Naive thymus-derived CD8-positive, alpha-beta T cell (primary cell): ENCODE measurements around the gene ACBD4. TPM values are rescaled to one million over a fixed set of nuclear protein-coding genes. Genes with fewer than 3 reads are reported as not detected.

ENCODE experiments used
- ATAC-seq, 2 donors: fragments of 150-1000 bp; cut with Tn5 transposase in 1 of 2; sonication (Bioruptor Pico), chemical (Tn5 transposase) in 1 of 2; 1 replicate in 1 of 2; 2 replicates in 1 of 2; pipeline ENCODE4 v1.10.0; 2021; ENCODE audit warnings: mild to moderate bottlenecking in 2 of 2, moderate library complexity in 2 of 2
- POLR2A ChIA-PET: fragments of 350-600 bp; sonication (Branson Sonifier 250); formaldehyde crosslinking; loops from one replicate; lab custom pipeline; 2021; ENCODE audit warnings: antibody characterized with exemption; lab: Charles Lee
- DNase-seq, 10 donors: peaks; one replicate each; pipeline versions ENCODE4 v3.0.0 to v3.0.0-alpha.2; 2020 to 2022
- H3K27ac Mint-ChIP-seq, 10 donors: one replicate each; pipeline ENCODE4 v1.8.0; 2020 to 2022; ENCODE audit warnings: mild to moderate bottlenecking in 10 of 10, mixed read lengths in 10 of 10, moderate library complexity in 4 of 10, inconsistent platforms in 1 of 10
- H3K27me3 Mint-ChIP-seq, 5 donors: one replicate each; pipeline ENCODE4 v1.8.0; 2021 to 2022; ENCODE audit warnings: mixed read lengths in 5 of 5
- H3K36me3 Mint-ChIP-seq, 3 donors: one replicate each; pipeline ENCODE4 v1.8.0; 2020 to 2022; ENCODE audit warnings: mixed read lengths in 3 of 3, mild to moderate bottlenecking in 2 of 3, inconsistent platforms in 1 of 3
- H3K4me1 Mint-ChIP-seq, 4 donors: one replicate each; pipeline ENCODE4 v1.8.0; 2021 to 2022; ENCODE audit warnings: mixed read lengths in 4 of 4
- H3K4me3 Mint-ChIP-seq, 10 donors: one replicate each; pipeline ENCODE4 v1.8.0; 2020 to 2022; ENCODE audit warnings: mild to moderate bottlenecking in 10 of 10, mixed read lengths in 10 of 10, moderate library complexity in 6 of 10, inconsistent platforms in 1 of 10
- H3K9me3 Mint-ChIP-seq, 9 donors: one replicate each; pipeline ENCODE4 v1.8.0; 2020 to 2022; ENCODE audit warnings: mixed read lengths in 9 of 9, mild to moderate bottlenecking in 3 of 9, inconsistent platforms in 1 of 9, moderate library complexity in 1 of 9
- polyA plus RNA-seq, 3 donors: library from polyadenylated mRNA; unstranded; fragments of 300-500 nt; fragmentation: Illumina TruSeq; gene quantifications; one replicate each; pipeline ENCODE4 v1.2.3, GENCODE V29; 2021
- total RNA-seq, 8 experiments: library from RNA in 2 of 8; stranded (reverse) in 2 of 8; gene quantifications; one replicate each; pipeline ENCODE4 v1.2.3 and lab custom pipeline; 2021 to 2026

ACBD4 gene
- total and polyA plus RNA-seq, 5 experiments from 2014 or later: 10.5 to 48.5 (median 17.4) TPM

DNA sequence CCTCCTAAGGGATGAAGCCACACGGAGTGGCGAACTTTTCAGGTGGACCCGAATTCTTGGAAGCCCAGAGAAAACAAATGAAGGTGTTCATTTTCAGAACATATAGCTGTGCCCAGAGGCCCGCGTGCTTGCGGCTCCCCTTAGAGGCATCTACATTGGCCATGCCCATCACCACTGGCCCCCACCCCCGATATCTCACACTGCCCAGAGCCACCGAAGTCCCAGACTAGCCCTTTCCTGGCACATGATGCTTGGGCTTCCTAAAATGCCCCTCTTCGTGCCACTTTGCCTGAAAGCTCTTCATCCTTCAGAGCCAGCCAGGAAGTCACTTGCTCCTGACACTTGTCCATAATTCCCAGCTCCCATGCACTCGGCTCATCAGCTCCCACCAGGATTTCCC is 10.7 kb downstream of the ACBD4 start:
- ATAC-seq (no peak), DNase-seq (no peak)
- H3K36me3 Mint-ChIP-seq: peaks cover 0 to 2% (median 0%) of the 10 kb centered on the region in 3 donors
- H3K4me1 Mint-ChIP-seq: peaks cover 34 to 77% (median 58%) of the 10 kb centered on the region in 4 donors
- H3K9me3 Mint-ChIP-seq: no peaks in the 10 kb centered on the region
- POLR2A ChIA-PET: interaction anchor here (0.7 to 11.0 kb wide), 7 partner anchors 11 to 1785 kb away, joined by 3 to 195 read pairs (median 9); partner anchors contain the start of genes ACBD4, HEXIM2 and PLCD3
- H3K4me3 Mint-ChIP-seq: peak overlapping the region; percentile 55 to 99 (median 96)
- peaks cover 0 to 3% (median 0%) of the 10 kb centered on the region in 5 donors for H3K27me3 Mint-ChIP-seq
- H3K27ac Mint-ChIP-seq: peak overlapping the region; percentile 44 to 100 (median 99)

DNA sequence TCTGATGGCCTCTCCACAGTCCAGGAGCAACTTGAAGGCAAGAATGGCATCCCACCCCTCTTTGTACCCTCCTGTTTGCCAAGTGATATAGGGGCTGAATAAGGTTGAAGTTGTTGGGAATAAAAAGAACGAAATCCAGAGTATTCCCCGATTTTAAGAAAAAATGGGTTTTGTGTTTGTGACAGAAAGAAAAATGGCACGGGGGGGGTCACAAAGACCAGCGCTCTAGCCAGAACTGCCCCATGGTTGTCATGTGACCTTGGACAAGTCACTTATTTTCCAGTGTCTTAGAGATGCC is 11.1 kb downstream of the ACBD4 start:
- peaks cover 0 to 2% (median 0%) of the 10 kb centered on the region in 3 donors for H3K36me3 Mint-ChIP-seq
- no peak for ATAC-seq
- DNase-seq: no peak
- H3K9me3 Mint-ChIP-seq: no peaks in the 10 kb centered on the region
- peaks cover 35 to 78% (median 58%) of the 10 kb centered on the region in 4 donors for H3K4me1 Mint-ChIP-seq
- peaks cover 0 to 3% (median 0%) of the 10 kb centered on the region in 5 donors for H3K27me3 Mint-ChIP-seq
- peak overlapping the region; percentile 97 to 100 (median 100) for H3K27ac Mint-ChIP-seq
- POLR2A ChIA-PET: interaction anchor here (1.0 to 11.0 kb wide), 5 partner anchors 12 to 79 kb away, joined by 3 to 195 read pairs (median 36); partner anchors contain the start of genes ACBD4, HEXIM2 and PLCD3
- peak overlapping the region; percentile 93 to 99 (median 96) for H3K4me3 Mint-ChIP-seq

DNA sequence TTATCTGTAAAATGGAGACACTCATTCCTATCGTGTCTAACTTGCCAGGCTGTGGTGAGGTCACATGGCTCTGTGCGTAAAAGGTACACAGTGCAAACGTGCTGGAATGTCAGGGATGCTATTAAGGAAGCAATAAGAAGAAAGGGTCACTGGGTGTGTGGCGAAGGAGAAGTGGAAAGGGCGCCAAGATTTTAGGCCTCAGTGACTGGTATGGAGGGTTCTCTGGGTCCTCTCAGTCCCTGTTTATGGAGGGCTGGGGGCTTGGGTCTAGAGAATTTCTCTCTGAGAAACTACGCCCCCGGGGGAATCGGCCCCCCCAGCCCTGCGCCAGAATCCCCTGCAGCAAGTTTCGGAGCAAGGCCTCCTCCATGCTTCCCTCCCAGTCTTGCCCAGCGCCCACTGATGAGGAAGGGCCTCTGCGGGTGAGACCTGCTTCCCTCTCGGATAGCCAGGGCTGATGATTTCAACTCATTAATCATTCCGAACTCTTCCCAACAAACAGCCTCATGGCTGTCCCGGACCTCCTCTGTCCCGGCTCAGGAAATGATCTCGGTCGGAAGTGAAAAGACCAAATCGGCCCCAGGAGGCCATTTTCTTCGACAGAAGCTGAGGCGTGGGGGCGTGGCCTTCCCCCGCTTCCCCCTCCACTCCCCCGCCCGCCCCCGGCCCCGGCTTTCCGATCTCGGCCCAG is 11.5 kb downstream of the ACBD4 start:
- DNase-seq (peak in 4 of 10 donors; percentile 48 to 67 (median 64)), ATAC-seq (peak in 1 of 2 donors; percentile 3)
- Mint-ChIP-seq H3K27me3 (peaks cover 0 to 3% (median 0%) of the 10 kb centered on the region in 5 donors), H3K4me1 (peaks cover 37 to 82% (median 60%) of the 10 kb centered on the region in 4 donors), H3K36me3 (peaks cover 0 to 2% (median 0%) of the 10 kb centered on the region in 3 donors), H3K9me3 (no peaks in the 10 kb centered on the region), H3K27ac (peak overlapping the region; percentile 97 to 100 (median 100)), H3K4me3 (peak overlapping the region; percentile 93 to 99 (median 96))
- POLR2A ChIA-PET: interaction anchor here (0.7 to 11.0 kb wide), 12 partner anchors 7 to 86 kb away, joined by 3 to 676 read pairs (median 34); partner anchors contain the start of genes ACBD4, FMNL1, HEXIM2 and NMT1

DNA sequence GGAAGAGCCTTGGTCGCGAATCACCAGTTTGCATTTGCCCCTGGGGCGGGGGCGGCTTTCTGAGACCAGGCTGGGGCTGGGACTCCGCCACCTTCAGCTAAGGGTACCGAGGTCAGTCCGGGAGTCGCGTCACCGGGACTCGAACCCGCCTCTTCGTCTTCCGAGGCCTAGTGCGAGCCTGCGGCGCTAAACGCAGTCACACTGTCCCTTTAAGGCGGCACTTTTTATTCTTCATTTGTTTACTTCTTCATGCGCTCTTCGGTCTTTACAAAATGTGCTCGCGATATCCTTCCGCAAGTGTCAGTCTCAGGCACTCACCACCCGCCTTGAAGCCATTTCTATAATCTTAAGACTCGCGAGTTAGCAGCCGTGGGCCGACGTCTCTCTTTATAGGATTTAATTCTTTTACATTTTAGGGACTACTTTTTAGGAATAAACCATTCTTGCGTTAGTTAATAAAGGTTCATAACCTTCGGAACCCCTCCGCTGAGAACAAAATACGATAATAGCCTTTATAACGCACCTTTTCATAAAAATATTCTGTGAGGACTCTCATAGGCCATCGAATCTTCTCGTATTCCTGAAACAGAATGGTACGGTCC is 12.2 kb downstream of the ACBD4 start:
- ATAC-seq (peak; percentile 20 to 39), DNase-seq (peak in 9 of 10 donors; percentile 64 to 88 (median 78))
- peaks cover 0 to 2% (median 0%) of the 10 kb centered on the region in 3 donors for H3K36me3 Mint-ChIP-seq
- H3K27me3 Mint-ChIP-seq: peaks cover 0 to 3% (median 0%) of the 10 kb centered on the region in 5 donors
- POLR2A ChIA-PET: interaction anchor here (0.6 to 11.0 kb wide), 35 partner anchors 7 to 1936 kb away, joined by 3 to 676 read pairs (median 5); partner anchors contain the start of genes ACBD4, EFTUD2, FMNL1 and HEXIM2
- H3K4me3 Mint-ChIP-seq: peak overlapping the region; percentile 93 to 99 (median 96)
- H3K4me1 Mint-ChIP-seq: peaks cover 37 to 82% (median 59%) of the 10 kb centered on the region in 4 donors
- no peaks in the 10 kb centered on the region for H3K9me3 Mint-ChIP-seq
- peak overlapping the region; percentile 97 to 100 (median 100) for H3K27ac Mint-ChIP-seq

DNA sequence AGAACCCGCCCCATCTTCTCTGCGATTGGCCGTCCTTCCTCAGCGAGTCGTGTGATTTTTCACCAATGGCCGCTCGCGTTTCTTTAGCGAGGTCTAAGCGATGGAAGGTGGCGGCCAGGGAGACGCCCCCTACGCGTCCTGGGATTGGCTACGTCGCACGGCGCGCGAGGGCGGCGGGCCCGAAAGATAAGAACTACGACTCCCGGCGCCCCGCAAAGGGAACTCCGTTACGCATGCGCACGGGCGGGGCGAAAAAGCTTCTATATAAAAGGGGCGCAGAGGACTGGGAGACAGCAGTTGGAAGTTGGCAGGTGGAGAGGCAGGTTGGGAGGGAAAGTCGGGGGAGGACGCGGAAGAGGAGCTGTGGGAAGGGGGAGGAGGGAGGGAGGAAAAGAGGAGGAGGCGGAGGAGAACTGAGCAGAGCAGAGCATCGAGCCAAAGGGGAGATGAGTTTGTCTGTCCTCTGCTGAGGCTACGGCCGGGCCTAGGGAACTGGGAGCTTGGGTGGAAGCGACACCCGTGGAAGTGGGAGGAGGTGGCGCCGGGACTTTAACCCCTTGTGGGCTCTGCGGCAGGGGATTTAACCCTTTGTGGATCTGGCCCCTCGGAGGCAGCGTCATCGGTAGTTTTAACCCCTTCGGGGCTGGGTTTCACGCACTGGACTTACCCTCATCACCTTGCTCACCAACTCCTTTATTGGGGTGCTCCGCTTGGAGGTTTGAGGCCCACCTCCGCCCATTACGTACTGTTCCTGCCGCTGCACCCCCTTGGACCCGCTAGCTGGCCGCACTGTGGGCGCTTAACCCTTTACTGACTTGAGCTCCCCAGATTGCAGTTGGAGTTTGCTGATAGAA is 12.9 kb downstream of the ACBD4 start, which contains the start of gene HEXIM1:
Gene HEXIM1, plus strand, starts transcription at position 293 of the 854 bp plus-strand sequence. CDS start 716 bp downstream, outside the sequence.
- POLR2A ChIA-PET: interaction anchor here (0.5 to 11.0 kb wide), 40 partner anchors 8 to 1937 kb away, joined by 3 to 676 read pairs (median 5); partner anchors contain the start of genes ACBD4, EFTUD2, FMNL1 and HEXIM2
- H3K36me3 Mint-ChIP-seq: peaks cover 0 to 2% (median 0%) of the 10 kb centered on the region in 3 donors
- H3K27ac Mint-ChIP-seq: peak within 1 kb of the TSS; percentile 97 to 100 (median 100)
- peaks cover 36 to 75% (median 55%) of the 10 kb centered on the region in 4 donors for H3K4me1 Mint-ChIP-seq
- peak within 1 kb of the TSS; percentile 93 to 99 (median 96) for H3K4me3 Mint-ChIP-seq
- DNase-seq: peak; percentile 95 to 100 (median 99)
- no peaks in the 10 kb centered on the region for H3K9me3 Mint-ChIP-seq
- peaks cover 0 to 3% (median 0%) of the 10 kb centered on the region in 5 donors for H3K27me3 Mint-ChIP-seq
- peak; percentile 74 to 83 for ATAC-seq

DNA sequence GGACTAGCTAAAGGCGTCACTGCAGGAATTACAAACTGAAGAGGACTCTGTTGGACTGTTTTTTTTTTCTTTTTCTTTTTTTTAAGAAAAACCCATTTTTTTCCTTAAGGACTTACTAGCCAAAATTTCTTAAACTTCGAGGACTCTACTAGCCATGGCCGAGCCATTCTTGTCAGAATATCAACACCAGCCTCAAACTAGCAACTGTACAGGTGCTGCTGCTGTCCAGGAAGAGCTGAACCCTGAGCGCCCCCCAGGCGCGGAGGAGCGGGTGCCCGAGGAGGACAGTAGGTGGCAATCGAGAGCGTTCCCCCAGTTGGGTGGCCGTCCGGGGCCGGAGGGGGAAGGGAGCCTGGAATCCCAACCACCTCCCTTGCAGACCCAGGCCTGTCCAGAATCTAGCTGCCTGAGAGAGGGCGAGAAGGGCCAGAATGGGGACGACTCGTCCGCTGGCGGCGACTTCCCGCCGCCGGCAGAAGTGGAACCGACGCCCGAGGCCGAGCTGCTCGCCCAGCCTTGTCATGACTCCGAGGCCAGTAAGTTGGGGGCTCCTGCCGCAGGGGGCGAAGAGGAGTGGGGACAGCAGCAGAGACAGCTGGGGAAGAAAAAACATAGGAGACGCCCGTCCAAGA is 13.7 kb downstream of the ACBD4 start:
- peaks cover 0 to 2% (median 0%) of the 10 kb centered on the region in 3 donors for H3K36me3 Mint-ChIP-seq
- POLR2A ChIA-PET: interaction anchor here (0.5 to 11.0 kb wide), 28 partner anchors 9 to 933 kb away, joined by 3 to 676 read pairs (median 9); partner anchors contain the start of genes ACBD4, EFTUD2, FMNL1 and HEXIM2
- peak overlapping the region; percentile 97 to 100 (median 100) for H3K27ac Mint-ChIP-seq
- peaks cover 0 to 3% (median 0%) of the 10 kb centered on the region in 5 donors for H3K27me3 Mint-ChIP-seq
- ATAC-seq (peak; percentile 29 to 32), DNase-seq (peak; percentile 59 to 85 (median 73))
- H3K4me3 Mint-ChIP-seq: peak overlapping the region; percentile 93 to 99 (median 96)
- H3K9me3 Mint-ChIP-seq: no peaks in the 10 kb centered on the region
- peaks cover 34 to 67% (median 49%) of the 10 kb centered on the region in 4 donors for H3K4me1 Mint-ChIP-seq

DNA sequence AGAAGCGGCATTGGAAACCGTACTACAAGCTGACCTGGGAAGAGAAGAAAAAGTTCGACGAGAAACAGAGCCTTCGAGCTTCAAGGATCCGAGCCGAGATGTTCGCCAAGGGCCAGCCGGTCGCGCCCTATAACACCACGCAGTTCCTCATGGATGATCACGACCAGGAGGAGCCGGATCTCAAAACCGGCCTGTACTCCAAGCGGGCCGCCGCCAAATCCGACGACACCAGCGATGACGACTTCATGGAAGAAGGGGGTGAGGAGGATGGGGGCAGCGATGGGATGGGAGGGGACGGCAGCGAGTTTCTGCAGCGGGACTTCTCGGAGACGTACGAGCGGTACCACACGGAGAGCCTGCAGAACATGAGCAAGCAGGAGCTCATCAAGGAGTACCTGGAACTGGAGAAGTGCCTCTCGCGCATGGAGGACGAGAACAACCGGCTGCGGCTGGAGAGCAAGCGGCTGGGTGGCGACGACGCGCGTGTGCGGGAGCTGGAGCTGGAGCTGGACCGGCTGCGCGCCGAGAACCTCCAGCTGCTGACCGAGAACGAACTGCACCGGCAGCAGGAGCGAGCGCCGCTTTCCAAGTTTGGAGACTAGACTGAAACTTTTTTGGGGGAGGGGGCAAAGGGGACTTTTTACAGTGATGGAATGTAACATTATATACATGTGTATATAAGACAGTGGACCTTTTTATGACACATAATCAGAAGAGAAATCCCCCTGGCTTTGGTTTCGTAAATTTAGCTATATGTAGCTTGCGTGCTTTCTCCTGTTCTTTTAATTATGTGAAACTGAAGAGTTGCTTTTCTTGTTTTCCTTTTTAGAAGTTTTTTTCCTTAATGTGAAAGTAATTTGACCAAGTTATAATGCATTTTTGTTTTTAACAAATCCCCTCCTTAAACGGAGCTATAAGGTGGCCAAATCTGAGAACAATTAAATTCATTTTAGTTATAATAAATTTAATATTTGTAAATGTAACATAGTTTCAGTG is 14.5 kb downstream of the ACBD4 start:
- POLR2A ChIA-PET: interaction anchor here (0.6 to 11.0 kb wide), 19 partner anchors 10 to 245 kb away, joined by 3 to 676 read pairs (median 18); partner anchors contain the start of genes ACBD4, FMNL1, HEXIM2 and MAP3K14
- ATAC-seq (no peak), DNase-seq (peak in 4 of 10 donors; percentile 31 to 44 (median 41))
- H3K36me3 Mint-ChIP-seq: peaks cover 0 to 2% (median 0%) of the 10 kb centered on the region in 3 donors
- peaks cover 34 to 64% (median 50%) of the 10 kb centered on the region in 4 donors for H3K4me1 Mint-ChIP-seq
- no peaks in the 10 kb centered on the region for H3K9me3 Mint-ChIP-seq
- peaks cover 0 to 3% (median 0%) of the 10 kb centered on the region in 5 donors for H3K27me3 Mint-ChIP-seq
- peak overlapping the region; percentile 95 to 100 (median 100) for H3K27ac Mint-ChIP-seq
- H3K4me3 Mint-ChIP-seq: peak overlapping the region; percentile 93 to 99 (median 96)

DNA sequence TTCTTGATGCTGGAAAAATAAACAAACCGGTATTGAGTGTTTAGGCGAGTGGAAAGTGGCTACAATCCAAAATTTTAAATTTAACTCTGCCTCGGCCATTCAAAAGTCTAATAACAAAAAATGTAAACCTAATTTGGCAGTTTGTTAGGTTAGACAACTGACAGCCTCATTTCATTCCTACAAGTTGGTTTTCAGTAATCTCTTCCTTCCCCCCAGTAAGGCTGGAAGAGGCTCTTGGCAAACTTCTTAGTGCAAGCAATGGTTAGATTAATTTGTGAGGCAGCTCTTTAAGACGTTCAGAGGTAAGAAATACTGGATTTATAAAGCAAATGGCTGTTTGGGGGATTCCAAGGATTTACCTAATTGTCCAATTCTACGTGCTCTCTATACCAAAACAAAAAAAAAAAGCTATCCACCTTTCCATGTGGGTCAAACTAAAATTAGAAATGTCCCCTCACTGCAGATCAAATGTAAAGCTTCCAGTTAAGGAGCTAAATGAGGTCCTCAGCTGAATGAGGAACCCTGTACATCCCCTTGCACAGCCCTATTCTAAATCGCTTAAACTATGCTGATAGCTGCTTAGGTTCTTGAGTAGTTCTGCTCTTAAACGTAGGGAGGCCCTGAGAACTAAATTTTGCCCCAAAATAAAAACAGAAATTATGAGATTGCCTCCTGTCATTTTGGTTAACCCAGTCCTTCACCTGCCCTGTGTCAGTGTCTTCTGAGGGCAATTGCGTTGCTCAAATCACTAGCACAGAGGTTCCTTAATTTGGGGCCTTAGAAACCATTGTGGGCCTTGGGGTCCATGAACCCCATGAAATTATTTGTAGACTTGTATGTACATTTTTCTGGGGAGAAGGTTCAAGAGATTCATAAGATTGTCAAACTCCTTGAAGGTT is 15.7 kb downstream of the ACBD4 start:
- peaks cover 0 to 3% (median 0%) of the 10 kb centered on the region in 5 donors for H3K27me3 Mint-ChIP-seq
- ATAC-seq: no peak
- peaks cover 0 to 2% (median 0%) of the 10 kb centered on the region in 3 donors for H3K36me3 Mint-ChIP-seq
- H3K4me3 Mint-ChIP-seq: peak overlapping the region; percentile 31 to 98 (median 74)
- H3K9me3 Mint-ChIP-seq: no peaks in the 10 kb centered on the region
- H3K27ac Mint-ChIP-seq: peak overlapping the region; percentile 55 to 95 (median 85)
- H3K4me1 Mint-ChIP-seq: peaks cover 34 to 59% (median 50%) of the 10 kb centered on the region in 4 donors
- DNase-seq: no peak
- POLR2A ChIA-PET: interaction anchor here (0.6 to 11.0 kb wide), 12 partner anchors 9 to 1030 kb away, joined by 3 to 676 read pairs (median 32); partner anchors contain the start of genes ACBD4, FMNL1, HEXIM2 and NMT1

DNA sequence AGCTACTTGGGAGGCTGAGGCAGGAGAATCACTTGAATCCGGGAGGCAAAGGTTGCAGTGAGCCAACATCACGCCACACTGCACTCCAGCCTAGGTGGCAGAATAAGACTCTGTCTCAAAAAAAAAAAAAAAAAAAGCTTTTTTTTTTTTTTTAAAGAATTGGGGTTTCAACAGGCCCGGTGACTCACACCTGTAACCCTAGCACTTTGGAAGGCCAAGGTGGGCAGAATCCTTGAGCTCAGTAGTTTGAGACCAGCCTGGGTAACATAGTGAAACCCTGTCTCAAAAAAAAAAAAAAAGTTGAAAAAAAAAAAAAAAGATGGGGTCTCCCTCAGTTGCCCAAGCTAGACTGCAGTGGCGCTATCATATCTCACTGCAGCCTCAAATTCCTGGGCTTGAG is 19.5 kb downstream of the ACBD4 start:
- no peaks in the 10 kb centered on the region for H3K9me3 Mint-ChIP-seq
- H3K27me3 Mint-ChIP-seq: no peaks in the 10 kb centered on the region
- POLR2A ChIA-PET: interaction anchor here (0.6 to 2.4 kb wide), 8 partner anchors 11 to 1952 kb away, joined by 3 to 18 read pairs (median 6); partner anchors contain the start of gene ACBD4
- H3K4me1 Mint-ChIP-seq: peaks cover 19 to 63% (median 49%) of the 10 kb centered on the region in 4 donors
- H3K4me3 Mint-ChIP-seq: no peak overlapping the region
- DNase-seq (no peak), ATAC-seq (peak in 1 of 2 donors; percentile 21)
- peak overlapping the region in 4 of 10 donors; percentile 31 to 60 (median 54) for H3K27ac Mint-ChIP-seq
- H3K36me3 Mint-ChIP-seq: peaks cover 0 to 13% (median 3%) of the 10 kb centered on the region in 3 donors
